Measurements from ENCODE around the gene SMLR1. TPM values are rescaled to one million over a fixed set of nuclear protein-coding genes. Genes with fewer than 3 reads are reported as not detected.

The SMLR1 gene
- total and polyA plus RNA-seq, 12 donors = 0.08 to 3.9 (median 0.42) TPM; not detected in 3

GRCh38 chr6:130815200-130816071 lies 11.8 kb upstream of the SMLR1 start:
- no peaks in the 10 kb centered on the region for H3K4me1 ChIP-seq (replicated peaks in 1 of 2)
- no peaks in the 10 kb centered on the region for H3K27me3 ChIP-seq
- no peak for DNase-seq
- intact Hi-C loops (cut with DNase I) = no loop called here
- H3K9me3 ChIP-seq (replicated peaks in 1 of 3) = no peaks in the 10 kb centered on the region
- WGBS, 4 donors = 82 to 93% (median 90%) methylated on average over 5 of the region's 5 CpGs
- no peaks in the 10 kb centered on the region for H3K36me3 ChIP-seq (replicated peaks in 1 of 2)
- no peak for TF ChIP-seq POLR2A (IDR thresholded peaks at IDR 0.05)
- no peak for TF ChIP-seq CTCF (IDR thresholded peaks at IDR 0.05)
- no peak overlapping the region for H3K27ac ChIP-seq
- no peak overlapping the region for H3K4me3 ChIP-seq

GRCh38 chr6:130822736-130823135 lies 4.5 kb upstream of the SMLR1 start:
- WGBS, 4 donors = 85 to 98% (median 92%) methylated on average over 1 of the region's 1 CpG

GRCh38 chr6:130824978-130825694 lies 2.1 kb upstream of the SMLR1 start:
- H3K9me3 ChIP-seq (replicated peaks in 1 of 3) = no peaks in the 10 kb centered on the region
- TF ChIP-seq CTCF (IDR thresholded peaks at IDR 0.05) (no peak), POLR2A (IDR thresholded peaks at IDR 0.05) (no peak)
- H3K27ac ChIP-seq = no peak overlapping the region
- peaks cover 0 to 11% of the 10 kb centered on the region in 2 donors for H3K4me1 ChIP-seq (replicated peaks in 1 of 2)
- H3K36me3 ChIP-seq (replicated peaks in 1 of 2) = no peaks in the 10 kb centered on the region
- no peak for DNase-seq
- intact Hi-C loops (cut with DNase I) = no loop called here
- 86 to 93% (median 88%) methylated on average over 5 of the region's 5 CpGs for WGBS, 4 donors
- H3K4me3 ChIP-seq = no peak overlapping the region
- H3K27me3 ChIP-seq = no peaks in the 10 kb centered on the region

More at GRCh38 chr6:130822736-130823135, 4.5 kb upstream of the SMLR1 start:
- no peaks in the 10 kb centered on the region for H3K27me3 ChIP-seq
- H3K4me3 ChIP-seq = no peak overlapping the region
- no peak overlapping the region for H3K27ac ChIP-seq
- H3K36me3 ChIP-seq (replicated peaks in 1 of 2) = no peaks in the 10 kb centered on the region
- TF ChIP-seq POLR2A (IDR thresholded peaks at IDR 0.05) (no peak), CTCF (IDR thresholded peaks at IDR 0.05) (no peak)
- DNase-seq = no peak
- peaks cover 0 to 11% of the 10 kb centered on the region in 2 donors for H3K4me1 ChIP-seq (replicated peaks in 1 of 2)
- no peaks in the 10 kb centered on the region for H3K9me3 ChIP-seq (replicated peaks in 1 of 3)
- intact Hi-C loops (cut with DNase I) = no loop called here

GRCh38 chr6:130825772-130826441 lies 1.3 kb upstream of the SMLR1 start:
- Histone ChIP-seq H3K27me3 (no peaks in the 10 kb centered on the region), H3K9me3 (replicated peaks in 1 of 3) (no peaks in the 10 kb centered on the region), H3K4me3 (no peak overlapping the region), H3K4me1 (replicated peaks in 1 of 2) (peaks cover 0 to 11% of the 10 kb centered on the region in 2 donors), H3K27ac (no peak overlapping the region), H3K36me3 (replicated peaks in 1 of 2) (no peaks in the 10 kb centered on the region)
- 87 to 95% (median 91%) methylated on average over 3 of the region's 3 CpGs for WGBS, 4 donors
- DNase-seq = no peak
- intact Hi-C loops (cut with DNase I) = no loop called here
- no peak for TF ChIP-seq POLR2A (IDR thresholded peaks at IDR 0.05)
- TF ChIP-seq CTCF (IDR thresholded peaks at IDR 0.05) = no peak

All from adrenal gland (tissue), 12 donors.